Measurements from ENCODE around the gene ZKSCAN1. TPM values are rescaled to one million over a fixed set of nuclear protein-coding genes. Genes with fewer than 3 reads are reported as not detected.
"Not testable (repeated sequence)": the region's sequence is repeated elsewhere in the genome, so short reads cannot be mapped to it uniquely, and the experiment has no call there.

Gene ZKSCAN1
- total and polyA plus RNA-seq, 2 experiments from 2014 or later = 11.8 to 19.4 TPM

DNA sequence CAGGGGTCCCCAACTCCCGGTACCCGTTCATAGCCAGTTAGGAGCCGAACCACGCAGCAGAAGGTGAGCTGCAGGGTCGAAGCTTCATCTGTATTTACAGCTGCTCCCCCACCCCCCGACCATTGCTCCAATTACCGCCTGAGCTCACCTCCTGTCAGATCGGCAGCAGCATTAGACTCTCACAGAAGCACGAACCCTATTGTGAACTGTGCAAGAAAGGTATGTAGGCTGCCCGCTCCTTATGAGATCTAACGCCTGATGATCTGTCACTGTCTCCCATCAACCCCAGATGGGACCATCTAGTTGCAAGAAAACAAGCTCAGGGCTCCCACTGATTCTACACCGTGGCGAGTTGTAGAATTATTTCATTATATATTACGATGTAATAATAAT is 24.9 kb upstream of the ZKSCAN1 start (continued):
- TF ChIP-seq, protein P1, sequence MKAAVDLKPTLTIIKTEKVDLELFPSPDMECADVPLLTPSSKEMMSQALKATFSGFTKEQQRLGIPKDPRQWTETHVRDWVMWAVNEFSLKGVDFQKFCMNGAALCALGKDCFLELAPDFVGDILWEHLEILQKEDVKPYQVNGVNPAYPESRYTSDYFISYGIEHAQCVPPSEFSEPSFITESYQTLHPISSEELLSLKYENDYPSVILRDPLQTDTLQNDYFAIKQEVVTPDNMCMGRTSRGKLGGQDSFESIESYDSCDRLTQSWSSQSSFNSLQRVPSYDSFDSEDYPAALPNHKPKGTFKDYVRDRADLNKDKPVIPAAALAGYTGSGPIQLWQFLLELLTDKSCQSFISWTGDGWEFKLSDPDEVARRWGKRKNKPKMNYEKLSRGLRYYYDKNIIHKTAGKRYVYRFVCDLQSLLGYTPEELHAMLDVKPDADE (IDR thresholded peaks at IDR 0.05) = no peak
- TF ChIP-seq EZH2 (IDR thresholded peaks at IDR 0.05; ENCODE audit: low read depth, unreplicated experiment) (no peak), STAT1 (IDR thresholded peaks at IDR 0.05; ENCODE audit: unreplicated experiment) (no peak)

GRCh38 chr7:99991543-99991942 is 23.9 kb upstream of the ZKSCAN1 start:
- H3K9me2 ChIP-seq (ENCODE audit: insufficient read depth); H3K36me3 ChIP-seq (ENCODE audit: insufficient read depth); H3K79me2 ChIP-seq (replicated peaks; ENCODE audit: insufficient read depth); H3K36me3 Mint-ChIP-seq (ENCODE audit: low read depth); H3K27ac ChIP-seq (ENCODE audit: low read depth); H4K20me1 ChIP-seq (replicated peaks; ENCODE audit: insufficient read depth); H3K27me3 ChIP-seq (ENCODE audit: insufficient read depth); H3K27ac Mint-ChIP-seq; H3K4me2 ChIP-seq; H3K4me1 ChIP-seq (ENCODE audit: insufficient read depth); H3K4me1 Mint-ChIP-seq; H3K4me3 ChIP-seq; ATAC-seq; H3K27me3 Mint-ChIP-seq (ENCODE audit: insufficient read depth, low read depth, poor library complexity); DNase-seq (ENCODE audit: low spot score); H3K9me3 Mint-ChIP-seq; H3F3A ChIP-seq (replicated peaks; ENCODE audit: low read depth); H3K4me3 Mint-ChIP-seq: not testable (repeated sequence)
- H2AFZ ChIP-seq = peak overlapping the region; percentile 66; the same call in 1 of the 2 replicates

GRCh38 chr7:99992330-99993038 is 22.9 kb upstream of the ZKSCAN1 start:
- H3K4me1 Mint-ChIP-seq = peaks cover 5% of the 10 kb centered on the region
- TF ChIP-seq POLR2AphosphoS5 (IDR thresholded peaks at IDR 0.05; ENCODE audit: low read depth) (no peak), REST (IDR thresholded peaks at IDR 0.05; ENCODE audit: unreplicated experiment) (no peak), EZH2 (IDR thresholded peaks at IDR 0.05; ENCODE audit: low read depth, unreplicated experiment) (no peak), CTCF (conservative IDR thresholded peaks at IDR 0.05; ENCODE audit: low read depth in 2 of 2) (no peak)

More at GRCh38 chr7:99992330-99993038, 22.9 kb upstream of the ZKSCAN1 start:
- Mint-ChIP-seq H3K9me3 (no peaks in the 10 kb centered on the region; the same call in 2 of the 3 replicates), H3K27ac (no peak overlapping the region), H3K36me3 (ENCODE audit: low read depth) (no peaks in the 10 kb centered on the region), H3K27me3 (ENCODE audit: insufficient read depth, low read depth, poor library complexity) (peaks cover 2% of the 10 kb centered on the region), H3K4me3 (no peak overlapping the region)
- Histone ChIP-seq H3K36me3 (ENCODE audit: insufficient read depth) (no peaks in the 10 kb centered on the region), H3F3A (replicated peaks; ENCODE audit: low read depth) (0 out of 2 replicates have a peak, but pooled peaks cover 5% of the 10 kb centered on the region), H2AFZ (peak overlapping the region; percentile 83), H3K79me2 (replicated peaks; ENCODE audit: insufficient read depth) (no peaks in the 10 kb centered on the region), H3K4me3 (no peak overlapping the region), H3K27me3 (ENCODE audit: insufficient read depth) (no peaks in the 10 kb centered on the region), H3K4me2 (no peak overlapping the region), H4K20me1 (replicated peaks; ENCODE audit: insufficient read depth) (no peaks in the 10 kb centered on the region), H3K27ac (ENCODE audit: low read depth) (no peak overlapping the region), H3K4me1 (ENCODE audit: insufficient read depth) (no peaks in the 10 kb centered on the region), H3K9me2 (ENCODE audit: insufficient read depth) (no peaks in the 10 kb centered on the region)
- ATAC-seq (no peak), DNase-seq (ENCODE audit: low spot score) (peak; percentile 24)

Measured in GM23338 (cell line).